GM23248 (cell line): ENCODE results near the gene ESRRB. TPM values are rescaled to one million over a fixed set of nuclear protein-coding genes. Genes with fewer than 3 reads are reported as not detected.

Experiments used
- DNase-seq: peaks from one replicate; pipeline ENCODE4 v3.0.0-alpha.2; 2015
- H2AFZ ChIP-seq: fragments of 200-600 bp; sonication (generic); 2 replicates; pipeline ENCODE4 v1.6.1; 2016; ENCODE audit warnings: antibody characterized with exemption
- H3F3A ChIP-seq: fragments of 200-600 bp; sonication (generic); 2 replicates; pipeline ENCODE4 v1.6.1; 2016; ENCODE audit warnings: mild to moderate bottlenecking, antibody characterized with exemption, mixed run types; ENCODE audit not compliant: insufficient read depth
- H3K27ac ChIP-seq: fragments of 200-600 bp; sonication (generic); 2 replicates; pipeline ENCODE4 v1.5.1; 2016; ENCODE audit warnings: mild to moderate bottlenecking
- H3K27me3 ChIP-seq: fragments of 200-600 bp; sonication (generic); replicated peaks from 2 replicates; pipeline ENCODE4 v1.6.1; 2016; ENCODE audit warnings: mild to moderate bottlenecking; ENCODE audit not compliant: insufficient read depth
- H3K36me3 ChIP-seq: fragments of 200-600 bp; sonication (generic); 2 replicates; pipeline ENCODE4 v1.6.1; 2016; ENCODE audit warnings: low read depth, mild to moderate bottlenecking
- H3K4me1 ChIP-seq: fragments of 200-600 bp; sonication (generic); 2 replicates; pipeline ENCODE4 v1.6.1; 2016; ENCODE audit warnings: mild to moderate bottlenecking; ENCODE audit not compliant: insufficient read depth
- H3K4me2 ChIP-seq: fragments of 200-600 bp; sonication (generic); one replicate; pipeline ENCODE4 v1.6.1; 2016; ENCODE audit warnings: mild to moderate bottlenecking; ENCODE audit not compliant: unreplicated experiment
- H3K4me3 ChIP-seq: fragments of 200-600 bp; sonication (generic); 2 replicates; pipeline ENCODE4 v1.5.1; 2016; ENCODE audit warnings: mild to moderate bottlenecking
- H3K79me2 ChIP-seq: fragments of 200-600 bp; sonication (generic); 2 replicates; pipeline ENCODE4 v1.6.1; 2016; ENCODE audit warnings: mild to moderate bottlenecking; ENCODE audit not compliant: insufficient read depth
- H3K9ac ChIP-seq: fragments of 200-600 bp; sonication (generic); 2 replicates; pipeline ENCODE4 v1.6.1; 2016; ENCODE audit warnings: mild to moderate bottlenecking
- H3K9me2 ChIP-seq: fragments of 200-600 bp; sonication (generic); 2 replicates; pipeline ENCODE4 v1.6.1; 2016; ENCODE audit warnings: mixed run types, mild to moderate bottlenecking, moderate library complexity; ENCODE audit not compliant: insufficient read depth
- H3K9me3 ChIP-seq: fragments of 200-600 bp; sonication (generic); one replicate; pipeline ENCODE4 v1.6.1; 2017; ENCODE audit warnings: low read depth
- H4K20me1 ChIP-seq: fragments of 200-600 bp; sonication (generic); 2 replicates; pipeline ENCODE4 v1.6.0; 2016; ENCODE audit not compliant: insufficient read depth
- EZH2 ChIP-seq: fragments of 200-600 bp; sonication (generic); IDR thresholded peaks from 2 replicates; pipeline ENCODE4 v1.6.1; 2018; ENCODE audit warnings: antibody characterized with exemption, mild to moderate bottlenecking; ENCODE audit not compliant: insufficient read depth, poor library complexity, severe bottlenecking
- EZH2phosphoT487 ChIP-seq: fragments of 200-600 bp; sonication (generic); IDR thresholded peaks from 2 replicates; pipeline ENCODE4 v1.6.1; 2018; ENCODE audit warnings: antibody characterized with exemption, moderate library complexity, mild to moderate bottlenecking, low read depth; ENCODE audit not compliant: insufficient read depth
- whole genome bisulfite sequencing, 2 experiments: methylation state at CpG; one replicate each; pipeline ENCODE4 v1.1.6; 2015 to 2017; ENCODE audit warnings: low lambda C conversion rate in 2 of 2, low coverage in 1 of 2; ENCODE audit errors: missing lambda C conversion rate in 2 of 2; 5-methylcytosine and 5-hydroxymethylcytosine counted together
- in situ Hi-C: fragments of 300-500 bp; cut with MboI; formaldehyde crosslinking; loops from 2 replicates; pipeline ENCODE4 v1.15.0; 2020
- polyA plus RNA-seq: library from polyadenylated mRNA; unstranded; fragments of >200 nt; fragmentation: Nextera tagmentation; extraction: Ambion mirVana; gene quantifications from 2 replicates; pipeline ENCODE4 v1.2.1, GENCODE V29; 2016
- total RNA-seq: library from RNA; depleted of rRNA; stranded (reverse); fragments of >200 nt; shearing (Covaris generic); gene quantifications from 2 replicates; pipeline ENCODE4 v1.2.3, GENCODE V29; 2014

The ESRRB gene
- total and polyA plus RNA-seq, 2 experiments from 2014 or later: not detected

DNA sequence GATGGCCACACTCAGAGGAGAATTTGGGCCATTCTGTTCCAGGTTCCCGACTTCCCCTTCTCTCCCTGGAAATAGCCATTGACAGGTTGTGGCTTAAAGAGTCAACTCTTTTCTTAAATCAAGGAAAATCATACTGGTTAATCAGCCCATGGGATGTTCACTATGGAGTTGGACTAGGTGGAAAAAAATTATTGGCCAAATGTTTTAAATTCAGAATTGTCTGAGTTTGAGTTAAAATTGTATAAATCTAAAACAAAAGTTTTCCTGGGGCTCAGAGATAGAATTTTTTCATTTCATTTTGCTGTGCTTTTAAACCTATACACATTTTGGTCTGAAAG lies 6.5 kb downstream of the ESRRB start:
- peaks cover 78% of the 10 kb centered on the region for H3K27me3 ChIP-seq
- WGBS, 2 experiments: 67 to 87% methylated on average over 1 of the region's 1 CpG

DNA sequence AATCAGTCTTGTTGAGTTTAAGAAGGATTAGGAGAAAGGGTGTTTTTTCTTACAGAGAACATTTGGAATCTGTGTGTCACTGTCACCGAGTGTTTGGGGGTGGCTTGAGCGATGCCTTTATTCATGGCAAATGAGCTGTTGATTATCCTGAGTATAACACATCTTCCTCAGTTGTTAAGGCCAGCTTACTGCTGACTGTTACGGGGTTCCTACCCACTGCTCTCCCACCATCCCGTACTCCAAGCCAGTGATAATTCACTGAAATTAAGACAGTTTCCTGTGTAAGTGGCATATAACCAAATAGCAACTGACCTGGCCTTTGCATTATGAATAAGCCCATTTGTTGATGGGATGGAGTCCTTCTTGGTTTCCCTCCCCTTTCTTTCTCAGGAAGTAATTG lies 9.5 kb downstream of the ESRRB start:
- Histone ChIP-seq H2AFZ (no peak overlapping the region), H3F3A (no peaks in the 10 kb centered on the region), H4K20me1 (no peaks in the 10 kb centered on the region), H3K4me1 (no peaks in the 10 kb centered on the region), H3K9me2 (no peaks in the 10 kb centered on the region), H3K36me3 (no peaks in the 10 kb centered on the region), H3K4me2 (no peak overlapping the region), H3K79me2 (no peaks in the 10 kb centered on the region), H3K27ac (no peak overlapping the region), H3K9ac (no peak overlapping the region), H3K9me3 (no peaks in the 10 kb centered on the region), H3K4me3 (no peak overlapping the region), H3K27me3 (peaks cover 48% of the 10 kb centered on the region)
- in situ Hi-C loops: loop anchor here (5.0 to 25.0 kb wide), 2 partner anchors 333 to 673 kb away; no protein-coding TSS in a partner anchor
- WGBS, 2 experiments: 34 to 39% methylated on average over 4 of the region's 4 CpGs
- no peak for DNase-seq
- no peak for TF ChIP-seq EZH2
- TF ChIP-seq EZH2phosphoT487: no peak

More for the DNA sequence above, 6.5 kb downstream of the ESRRB start:
- no peak overlapping the region for H3K4me3 ChIP-seq
- no peaks in the 10 kb centered on the region for H3K36me3 ChIP-seq
- H3K4me1 ChIP-seq: no peaks in the 10 kb centered on the region
- H3K9ac ChIP-seq: no peak overlapping the region
- no peak overlapping the region for H2AFZ ChIP-seq
- no peak for TF ChIP-seq EZH2
- TF ChIP-seq EZH2phosphoT487: no peak
- no peaks in the 10 kb centered on the region for H3K9me2 ChIP-seq
- H3K27ac ChIP-seq: no peak overlapping the region
- in situ Hi-C loops: loop anchor here (25.0 kb wide), 1 partner anchor 670 kb away; no protein-coding TSS in a partner anchor
- H4K20me1 ChIP-seq: no peaks in the 10 kb centered on the region
- no peaks in the 10 kb centered on the region for H3K79me2 ChIP-seq
- no peak for DNase-seq
- no peaks in the 10 kb centered on the region for H3K9me3 ChIP-seq
- no peak overlapping the region for H3K4me2 ChIP-seq
- H3F3A ChIP-seq: no peaks in the 10 kb centered on the region

DNA sequence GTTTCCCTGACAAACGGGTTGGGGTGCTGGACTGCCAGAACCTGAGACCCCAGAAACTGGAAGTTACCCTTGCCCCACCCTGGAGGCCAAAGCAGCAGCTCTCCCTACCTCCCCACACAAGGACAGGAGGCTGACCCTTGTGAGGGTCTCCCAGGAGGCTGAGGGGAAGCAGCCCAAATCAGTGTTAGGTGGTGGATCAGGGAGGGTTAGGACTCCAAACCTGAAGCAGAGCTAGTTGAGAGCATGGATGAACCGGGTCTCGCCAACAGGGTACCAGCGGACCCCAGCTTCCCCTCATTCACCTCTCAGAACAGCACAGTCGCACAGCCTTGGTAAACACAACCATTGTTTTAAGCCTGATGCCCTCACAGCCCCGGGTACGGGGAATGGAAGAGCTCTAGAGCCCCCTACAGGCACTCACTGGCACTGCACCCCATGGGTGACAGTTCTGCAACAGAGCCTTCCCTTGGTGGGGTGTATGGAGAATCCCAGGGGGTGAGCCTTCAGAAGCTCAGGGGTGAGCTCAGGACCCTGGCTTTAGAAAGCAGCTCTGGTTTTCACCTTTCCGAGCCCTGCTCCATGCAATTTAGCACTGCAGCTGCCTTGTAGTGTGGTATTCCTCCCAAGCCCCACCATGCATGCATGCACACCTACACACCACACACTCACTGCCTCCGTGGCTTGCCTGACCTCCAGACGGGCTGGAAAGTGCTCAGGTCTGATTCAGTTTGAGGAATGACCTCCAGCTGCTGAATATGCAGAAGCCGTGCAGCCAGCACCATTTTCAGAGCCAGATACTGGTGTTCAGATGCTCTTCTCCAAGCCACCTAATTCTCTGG lies 11.2 kb downstream of the ESRRB start:
- no peaks in the 10 kb centered on the region for H3K9me2 ChIP-seq
- no peaks in the 10 kb centered on the region for H3F3A ChIP-seq
- 9 to 10% methylated on average over 11 of the region's 11 CpGs for whole genome bisulfite sequencing, 2 experiments
- peak; percentile 77 for DNase-seq
- TF ChIP-seq EZH2 (no peak), EZH2phosphoT487 (no peak)
- in situ Hi-C loops: loop anchor here (5.0 to 25.0 kb wide), 2 partner anchors 335 to 675 kb away; no protein-coding TSS in a partner anchor
- H3K9me3 ChIP-seq: no peaks in the 10 kb centered on the region
- no peak overlapping the region for H2AFZ ChIP-seq
- H3K79me2 ChIP-seq: no peaks in the 10 kb centered on the region
- H3K4me2 ChIP-seq: no peak overlapping the region
- no peaks in the 10 kb centered on the region for H3K36me3 ChIP-seq
- no peaks in the 10 kb centered on the region for H4K20me1 ChIP-seq
- no peak overlapping the region for H3K27ac ChIP-seq
- peaks cover 31% of the 10 kb centered on the region for H3K27me3 ChIP-seq
- no peak overlapping the region for H3K4me3 ChIP-seq
- H3K4me1 ChIP-seq: no peaks in the 10 kb centered on the region
- H3K9ac ChIP-seq: no peak overlapping the region

DNA sequence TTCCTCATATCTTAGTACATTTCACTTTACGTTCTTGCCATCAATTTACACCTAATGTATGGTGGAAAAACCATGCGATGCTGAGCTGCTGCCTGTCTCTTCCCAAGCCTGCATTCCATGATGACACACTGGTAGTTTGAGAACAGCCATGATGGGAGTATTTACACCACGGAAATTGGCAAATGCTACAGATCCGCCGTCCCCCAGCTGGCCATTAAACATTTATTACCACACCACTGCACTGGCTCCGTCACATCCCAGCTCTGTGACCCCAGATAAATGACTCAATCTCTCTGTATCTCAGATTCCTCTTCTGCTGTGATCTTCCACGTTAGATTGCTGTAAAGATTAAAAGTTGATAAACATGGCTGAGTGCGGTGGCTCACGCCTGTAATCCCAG lies 13.9 kb downstream of the ESRRB start:
- Histone ChIP-seq H3K9me3 (no peaks in the 10 kb centered on the region), H4K20me1 (no peaks in the 10 kb centered on the region), H3K27ac (no peak overlapping the region), H3K9me2 (no peaks in the 10 kb centered on the region), H2AFZ (no peak overlapping the region), H3K4me1 (no peaks in the 10 kb centered on the region), H3K79me2 (no peaks in the 10 kb centered on the region), H3K9ac (no peak overlapping the region), H3K27me3 (peaks cover 14% of the 10 kb centered on the region), H3K36me3 (no peaks in the 10 kb centered on the region), H3K4me2 (no peak overlapping the region), H3K4me3 (no peak overlapping the region), H3F3A (no peaks in the 10 kb centered on the region)
- TF ChIP-seq EZH2 (no peak), EZH2phosphoT487 (no peak)
- in situ Hi-C loops: loop anchor here (5.0 to 25.0 kb wide), 2 partner anchors 338 to 678 kb away; no protein-coding TSS in a partner anchor
- WGBS, 2 experiments: 56 to 62% methylated on average over 9 of the region's 9 CpGs
- no peak for DNase-seq
